GM12891 (cell line): ENCODE measurements around the gene EHMT2.

Source experiments
- PAX5 ChIP-seq: IDR thresholded peaks from 2 replicates; pipeline ENCODE4 v1.6.1; 2011; ENCODE audit warnings: low read length, moderate library complexity, mild to moderate bottlenecking; ENCODE audit not compliant: insufficient read depth, severe bottlenecking
- POLR2A ChIP-seq: IDR thresholded peaks from 2 replicates; pipeline ENCODE4 v1.6.1; 2011; ENCODE audit warnings: low read depth, low read length, control low read depth
- POLR2AphosphoS5 ChIP-seq: IDR thresholded peaks from 2 replicates; pipeline ENCODE4 v1.6.1; 2011; ENCODE audit warnings: low read depth, low read length, control low read depth
- POU2F2 ChIP-seq: IDR thresholded peaks from 2 replicates; pipeline ENCODE4 v1.6.1; 2011; ENCODE audit warnings: low read depth, mild to moderate bottlenecking, control low read depth, low read length, moderate library complexity
- TAF1 ChIP-seq: IDR thresholded peaks from 2 replicates; pipeline ENCODE4 v1.6.1; 2011; ENCODE audit warnings: low read depth, low read length, control low read depth

DNA sequence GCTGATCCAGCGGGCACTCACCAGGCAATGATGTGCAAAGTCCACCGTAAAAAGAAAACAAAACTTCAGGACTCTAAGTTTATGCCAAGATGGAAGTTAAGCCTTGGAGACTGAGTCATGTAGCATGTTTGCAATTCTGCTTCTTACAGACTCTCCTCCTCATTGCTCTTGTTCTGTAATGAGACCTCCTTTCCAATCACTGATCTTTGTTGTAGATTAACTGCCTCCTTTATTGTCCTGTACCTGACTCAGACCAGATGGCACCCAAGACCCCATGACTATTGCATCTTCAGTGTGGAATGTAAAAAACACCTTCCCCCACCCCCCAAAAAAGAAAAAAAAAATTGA is 46.0 kb downstream of the EHMT2 start:
- TF ChIP-seq POLR2AphosphoS5 (no peak), PAX5 (no peak), POU2F2 (no peak), POLR2A (no peak), TAF1 (no peak)
